ENCODE results near the gene EPHB2. TPM values are rescaled to one million over a fixed set of nuclear protein-coding genes. Genes with fewer than 3 reads are reported as not detected.

Gene EPHB2
- total and polyA plus RNA-seq, 9 donors: 2.5 to 55.1 (median 15.1) TPM

- no peaks in the 10 kb centered on the region for H3K27me3 ChIP-seq
- no peaks in the 10 kb centered on the region for H3K36me3 ChIP-seq
- WGBS, 3 donors: 82 to 88% (median 84%) methylated on average over 12 of the region's 12 CpGs
- no peaks in the 10 kb centered on the region for H3K4me1 ChIP-seq (ENCODE audit: insufficient read depth)
- no peaks in the 10 kb centered on the region for H3K9me3 ChIP-seq
- DNase-seq: no peak
- intact Hi-C loops (cut with DNase I): no loop called here
- no peak overlapping the region for H3K4me3 ChIP-seq
- H3K27ac ChIP-seq: no peak overlapping the region
- TF ChIP-seq POLR2A (IDR thresholded peaks at IDR 0.05) (no peak), EP300 (IDR thresholded peaks at IDR 0.05) (no peak), CTCF (IDR thresholded peaks at IDR 0.05) (no peak)
Observed at GRCh38 chr1:22846458-22846857, 135.8 kb downstream of the EPHB2 start.

- Histone ChIP-seq H3K36me3 (no peaks in the 10 kb centered on the region), H3K4me1 (ENCODE audit: insufficient read depth) (peaks cover 2% of the 10 kb centered on the region), H3K4me3 (no peak overlapping the region), H3K9me3 (no peaks in the 10 kb centered on the region), H3K27me3 (no peaks in the 10 kb centered on the region), H3K27ac (no peak overlapping the region)
- no peak for DNase-seq
- WGBS, 3 donors: 72 to 80% (median 77%) methylated on average over 2 of the region's 2 CpGs
- intact Hi-C loops (cut with DNase I): no loop called here
- TF ChIP-seq CTCF (IDR thresholded peaks at IDR 0.05): no peak
- TF ChIP-seq POLR2A (IDR thresholded peaks at IDR 0.05): no peak
- TF ChIP-seq EP300 (IDR thresholded peaks at IDR 0.05): no peak
Observed at GRCh38 chr1:22847249-22847648, 136.6 kb downstream of the EPHB2 start.

- intact Hi-C loops (cut with DNase I): no loop called here
- Histone ChIP-seq H3K36me3 (no peaks in the 10 kb centered on the region), H3K4me1 (ENCODE audit: insufficient read depth) (peaks cover 2% of the 10 kb centered on the region), H3K4me3 (no peak overlapping the region), H3K27ac (no peak overlapping the region), H3K27me3 (no peaks in the 10 kb centered on the region), H3K9me3 (no peaks in the 10 kb centered on the region)
- no peak for TF ChIP-seq POLR2A (IDR thresholded peaks at IDR 0.05)
- TF ChIP-seq CTCF (IDR thresholded peaks at IDR 0.05): no peak
- TF ChIP-seq EP300 (IDR thresholded peaks at IDR 0.05): no peak
- 84 to 87% (median 86%) methylated on average over 2 of the region's 2 CpGs for WGBS, 3 donors
- DNase-seq: no peak
Observed at GRCh38 chr1:22847709-22848108, 137.1 kb downstream of the EPHB2 start.

GRCh38 chr1:22848405-22848804, 137.8 kb downstream of the EPHB2 start:
- Histone ChIP-seq H3K4me3 (no peak overlapping the region), H3K36me3 (no peaks in the 10 kb centered on the region), H3K27ac (no peak overlapping the region), H3K27me3 (no peaks in the 10 kb centered on the region), H3K4me1 (ENCODE audit: insufficient read depth) (peaks cover 2% of the 10 kb centered on the region), H3K9me3 (no peaks in the 10 kb centered on the region)
- DNase-seq: no peak
- TF ChIP-seq CTCF (IDR thresholded peaks at IDR 0.05) (no peak), POLR2A (IDR thresholded peaks at IDR 0.05) (no peak), EP300 (IDR thresholded peaks at IDR 0.05) (no peak)
- WGBS, 3 donors: 58 to 67% (median 61%) methylated on average over 2 of the region's 2 CpGs
- intact Hi-C loops (cut with DNase I): no loop called here

GRCh38 chr1:22849770-22850169, 139.1 kb downstream of the EPHB2 start:
- 78 to 88% (median 81%) methylated on average over 5 of the region's 5 CpGs for WGBS, 3 donors
- Histone ChIP-seq H3K4me3 (no peak overlapping the region), H3K9me3 (no peaks in the 10 kb centered on the region), H3K27ac (no peak overlapping the region), H3K27me3 (no peaks in the 10 kb centered on the region), H3K36me3 (no peaks in the 10 kb centered on the region), H3K4me1 (ENCODE audit: insufficient read depth) (peaks cover 2% of the 10 kb centered on the region)
- TF ChIP-seq POLR2A (IDR thresholded peaks at IDR 0.05): no peak
- no peak for TF ChIP-seq CTCF (IDR thresholded peaks at IDR 0.05)
- no peak for TF ChIP-seq EP300 (IDR thresholded peaks at IDR 0.05)
- intact Hi-C loops (cut with DNase I): no loop called here
- no peak for DNase-seq
